Esophagus muscularis mucosa (tissue), 4 donors: ENCODE results near the gene CEP250. TPM values are rescaled to one million over a fixed set of nuclear protein-coding genes. Genes with fewer than 3 reads are reported as not detected.

Source experiments
- DNase-seq: peaks from one replicate; pipeline ENCODE4 v3.0.0-alpha.2; 2017; ENCODE audit errors: extremely low spot score
- H3K27ac ChIP-seq, 4 donors: fragments of 200-600 bp; sonication (generic); replicated peaks in 1 of 4; 1 replicate in 3 of 4; 2 replicates in 1 of 4; pipeline ENCODE4 v1.5.1; 2016 to 2019; ENCODE audit warnings: mild to moderate bottlenecking in 1 of 4
- H3K27me3 ChIP-seq, 4 donors: fragments of 200-600 bp; sonication (generic); one replicate each; pipeline versions ENCODE4 v1.5.1 to v1.6.0; 2016 to 2019
- H3K36me3 ChIP-seq, 4 donors: fragments of 200-600 bp; sonication (generic); one replicate each; pipeline ENCODE4 v1.5.1; 2016 to 2019
- H3K4me1 ChIP-seq, 4 donors: fragments of 200-600 bp; sonication (generic); one replicate each; pipeline ENCODE4 v1.5.1; 2016 to 2019
- H3K4me3 ChIP-seq, 4 donors: fragments of 200-600 bp; sonication (generic); 1 replicate in 2 of 4; 2 replicates in 2 of 4; pipeline ENCODE4 v1.5.1; 2016 to 2019; ENCODE audit warnings: mild to moderate bottlenecking in 4 of 4, moderate library complexity in 1 of 4
- H3K9me3 ChIP-seq, 4 donors: fragments of 200-600 bp; sonication (generic); 1 replicate in 3 of 4; 2 replicates in 1 of 4; pipeline ENCODE4 v1.5.1; 2016 to 2019
- EP300 ChIP-seq: sonication (generic); formaldehyde crosslinking; IDR thresholded peaks from one replicate; pipeline ENCODE4 v1.6.1; 2017; ENCODE audit warnings: antibody characterized with exemption
- POLR2A ChIP-seq: fragments of 450-650 bp; IDR thresholded peaks from one replicate; pipeline ENCODE4 v1.6.1; 2017; ENCODE audit warnings: antibody characterized with exemption, moderate library complexity, mild to moderate bottlenecking, low read depth
- POLR2AphosphoS5 ChIP-seq, 2 donors: sonication (generic); formaldehyde crosslinking; IDR thresholded peaks; one replicate each; pipeline ENCODE4 v1.6.1; 2017; ENCODE audit warnings: antibody characterized with exemption in 2 of 2
- WGBS: methylation state at CpG from one replicate; pipeline ENCODE4 v1.1.5; 2018; 5-methylcytosine and 5-hydroxymethylcytosine counted together
- intact Hi-C: fragments of 100-400 bp; cut with DNase I; formaldehyde crosslinking; loops from one replicate; pipeline ENCODE4 v1.15.1; 2023
- total RNA-seq, 4 donors: library from RNA; depleted of rRNA; stranded (reverse); fragments of >200 nt; gene quantifications; one replicate each; pipeline versions ENCODE4 v1.1.0 to v1.2.1, GENCODE V29; 2016
- TF ChIP-seq, protein P1 (sequence below), 3 experiments: fragments of 200-600 bp in 2 of 3; fragments of 450-650 bp in 1 of 3; sonication (generic) in 2 of 3; IDR thresholded peaks; one replicate each; pipeline ENCODE4 v1.5.1; 2017 to 2019; ENCODE audit warnings: antibody characterized with exemption in 3 of 3, mild to moderate bottlenecking in 2 of 3, moderate library complexity in 1 of 3

CEP250 gene
- total RNA-seq, 4 donors from 2014 or later = 17.7 to 35.8 (median 23.7) TPM

GRCh38 chr20:35556871-35557270 is 101.5 kb downstream of the CEP250 start:
- Histone ChIP-seq H3K4me3 (no peak overlapping the region), H3K36me3 (peaks cover 16 to 76% (median 64%) of the 10 kb centered on the region in 4 donors), H3K9me3 (no peaks in the 10 kb centered on the region), H3K4me1 (no peaks in the 10 kb centered on the region), H3K27me3 (no peaks in the 10 kb centered on the region), H3K27ac (no peak overlapping the region)
- TF ChIP-seq POLR2A (no peak), EP300 (no peak), POLR2AphosphoS5 (IDR thresholded peaks at IDR 0.05) (no peak)
- TF ChIP-seq, protein P1, sequence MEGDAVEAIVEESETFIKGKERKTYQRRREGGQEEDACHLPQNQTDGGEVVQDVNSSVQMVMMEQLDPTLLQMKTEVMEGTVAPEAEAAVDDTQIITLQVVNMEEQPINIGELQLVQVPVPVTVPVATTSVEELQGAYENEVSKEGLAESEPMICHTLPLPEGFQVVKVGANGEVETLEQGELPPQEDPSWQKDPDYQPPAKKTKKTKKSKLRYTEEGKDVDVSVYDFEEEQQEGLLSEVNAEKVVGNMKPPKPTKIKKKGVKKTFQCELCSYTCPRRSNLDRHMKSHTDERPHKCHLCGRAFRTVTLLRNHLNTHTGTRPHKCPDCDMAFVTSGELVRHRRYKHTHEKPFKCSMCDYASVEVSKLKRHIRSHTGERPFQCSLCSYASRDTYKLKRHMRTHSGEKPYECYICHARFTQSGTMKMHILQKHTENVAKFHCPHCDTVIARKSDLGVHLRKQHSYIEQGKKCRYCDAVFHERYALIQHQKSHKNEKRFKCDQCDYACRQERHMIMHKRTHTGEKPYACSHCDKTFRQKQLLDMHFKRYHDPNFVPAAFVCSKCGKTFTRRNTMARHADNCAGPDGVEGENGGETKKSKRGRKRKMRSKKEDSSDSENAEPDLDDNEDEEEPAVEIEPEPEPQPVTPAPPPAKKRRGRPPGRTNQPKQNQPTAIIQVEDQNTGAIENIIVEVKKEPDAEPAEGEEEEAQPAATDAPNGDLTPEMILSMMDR (IDR thresholded peaks at IDR 0.05) = no peak
- no peak for DNase-seq
- WGBS = 95% methylated on average over 6 of the region's 8 CpGs
- intact Hi-C loops = no loop called here

DNA sequence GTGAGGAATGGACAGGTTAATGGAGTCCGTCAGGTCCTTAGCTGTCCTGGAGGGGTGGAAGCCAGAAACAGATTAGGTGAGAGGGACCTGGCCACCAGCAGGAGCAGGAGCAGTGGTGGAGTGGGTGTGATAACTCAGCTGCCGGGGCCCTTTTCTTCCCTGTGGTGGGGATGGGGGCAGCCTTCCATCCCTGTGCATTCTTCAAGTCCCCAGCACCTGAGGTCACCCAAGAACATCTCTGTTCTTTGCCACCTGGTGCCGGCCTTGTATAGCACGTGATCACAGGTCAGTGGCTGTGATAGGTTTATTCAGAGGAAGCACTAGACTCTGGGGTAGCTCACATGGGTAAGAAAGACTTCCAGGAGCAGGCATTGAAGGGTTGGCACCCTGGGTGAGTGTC is 103.1 kb downstream of the CEP250 start:
- TF ChIP-seq POLR2AphosphoS5 (IDR thresholded peaks at IDR 0.05) = no peak
- TF ChIP-seq POLR2A = no peak
- TF ChIP-seq, protein P1 (IDR thresholded peaks at IDR 0.05) = no peak
- no peak for TF ChIP-seq EP300
- Histone ChIP-seq H3K36me3 (peaks cover 16 to 62% (median 50%) of the 10 kb centered on the region in 4 donors), H3K27ac (no peak overlapping the region), H3K4me3 (no peak overlapping the region), H3K4me1 (no peaks in the 10 kb centered on the region), H3K9me3 (no peaks in the 10 kb centered on the region), H3K27me3 (no peaks in the 10 kb centered on the region)
- DNase-seq = no peak
- intact Hi-C loops = no loop called here
- 88% methylated on average over 4 of the region's 4 CpGs for WGBS

DNA sequence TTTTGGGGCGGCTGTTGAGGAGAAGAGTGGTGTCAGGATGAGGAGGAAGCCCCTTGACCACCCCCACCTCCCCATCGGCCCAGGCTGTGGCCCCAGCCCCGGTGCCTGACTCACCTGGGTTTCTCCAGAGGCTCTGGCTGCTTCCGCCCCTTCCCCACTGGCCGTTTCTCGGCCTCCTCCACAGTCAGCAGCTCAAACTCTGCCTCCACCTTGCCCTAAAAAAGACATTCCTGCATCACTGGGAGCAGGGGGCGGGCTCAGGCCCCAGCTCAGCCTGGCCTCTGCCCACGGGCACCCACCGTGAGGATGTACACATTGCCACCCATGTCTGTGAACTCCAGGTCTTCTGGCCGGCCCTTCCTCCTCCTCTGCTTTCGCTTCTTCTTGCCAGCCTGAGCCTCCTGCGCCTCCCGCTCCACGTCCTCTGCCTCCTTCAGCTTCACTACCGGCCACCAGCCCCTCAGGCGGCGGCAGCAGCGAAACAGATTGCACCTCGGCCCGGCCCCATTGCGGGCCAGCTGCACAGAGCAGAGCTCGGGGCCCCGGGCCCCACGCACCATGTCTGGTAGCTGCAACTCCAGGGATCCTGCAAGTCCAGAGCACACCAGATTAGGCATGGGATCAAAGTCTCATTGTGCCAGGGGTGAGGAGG is 103.8 kb downstream of the CEP250 start:
- no peaks in the 10 kb centered on the region for H3K27me3 ChIP-seq
- no peaks in the 10 kb centered on the region for H3K4me1 ChIP-seq
- TF ChIP-seq, protein P1 (IDR thresholded peaks at IDR 0.05) = no peak
- no peak for TF ChIP-seq POLR2A
- TF ChIP-seq EP300 = no peak
- no peak for TF ChIP-seq POLR2AphosphoS5 (IDR thresholded peaks at IDR 0.05)
- peaks cover 16 to 55% (median 43%) of the 10 kb centered on the region in 4 donors for H3K36me3 ChIP-seq
- intact Hi-C loops = no loop called here
- H3K9me3 ChIP-seq = no peaks in the 10 kb centered on the region
- H3K27ac ChIP-seq = no peak overlapping the region
- no peak for DNase-seq
- H3K4me3 ChIP-seq = no peak overlapping the region
- WGBS = 91% methylated on average over 24 of the region's 24 CpGs

- 80% methylated on average over 9 of the region's 18 CpGs for WGBS
- H3K9me3 ChIP-seq = no peaks in the 10 kb centered on the region
- peaks cover 16 to 45% (median 34%) of the 10 kb centered on the region in 4 donors for H3K36me3 ChIP-seq
- H3K4me3 ChIP-seq = no peak overlapping the region
- no peak for DNase-seq
- no peaks in the 10 kb centered on the region for H3K4me1 ChIP-seq
- no peaks in the 10 kb centered on the region for H3K27me3 ChIP-seq
- no peak for TF ChIP-seq POLR2AphosphoS5 (IDR thresholded peaks at IDR 0.05)
- no peak for TF ChIP-seq EP300
- no peak for TF ChIP-seq POLR2A
- TF ChIP-seq, protein P1 (IDR thresholded peaks at IDR 0.05) = no peak
- no peak overlapping the region for H3K27ac ChIP-seq
- intact Hi-C loops = no loop called here
Observed at GRCh38 chr20:35560105-35560511, 104.7 kb downstream of the CEP250 start.

DNA sequence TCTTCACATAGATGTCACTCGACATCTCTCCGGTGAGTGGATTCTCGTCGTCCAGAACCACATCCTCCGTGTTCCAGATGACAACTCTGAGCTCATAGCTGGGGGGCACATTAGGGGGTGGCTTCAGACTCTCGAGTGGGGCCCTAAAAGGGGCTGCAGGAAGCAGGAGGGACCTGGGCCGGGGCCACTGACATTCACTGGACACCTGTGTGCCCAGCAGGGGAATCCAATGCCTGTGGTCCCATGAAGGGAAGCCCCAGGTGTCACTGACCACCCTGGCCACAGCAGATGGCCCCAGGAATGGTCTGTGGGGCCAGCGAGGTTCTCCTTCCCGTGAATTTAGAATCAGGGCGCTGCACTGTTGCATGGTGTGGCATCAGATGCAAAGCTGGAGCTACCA is 105.1 kb downstream of the CEP250 start:
- intact Hi-C loops = no loop called here
- H3K4me1 ChIP-seq = no peaks in the 10 kb centered on the region
- peaks cover 15 to 41% (median 32%) of the 10 kb centered on the region in 4 donors for H3K36me3 ChIP-seq
- no peak for TF ChIP-seq POLR2A
- TF ChIP-seq, protein P1 (IDR thresholded peaks at IDR 0.05) = no peak
- TF ChIP-seq POLR2AphosphoS5 (IDR thresholded peaks at IDR 0.05) = no peak
- no peak for TF ChIP-seq EP300
- no peak overlapping the region for H3K4me3 ChIP-seq
- no peak for DNase-seq
- no peaks in the 10 kb centered on the region for H3K27me3 ChIP-seq
- 67% methylated on average over 9 of the region's 10 CpGs for whole genome bisulfite sequencing
- no peaks in the 10 kb centered on the region for H3K9me3 ChIP-seq
- no peak overlapping the region for H3K27ac ChIP-seq
